Embryonic facial prominence (tissue), 1 donor: ENCODE data around the gene ARHGAP22.

Experiments
- DNase-seq: peaks from one replicate; pipeline ENCODE4 v3.0.0-alpha.2; 2016; ENCODE audit errors: extremely low spot score

The ARHGAP22 gene

GRCh38 chr10:48418189-48418788 lies 186.6 kb downstream of the ARHGAP22 start:
- DNase-seq = no peak

DNA sequence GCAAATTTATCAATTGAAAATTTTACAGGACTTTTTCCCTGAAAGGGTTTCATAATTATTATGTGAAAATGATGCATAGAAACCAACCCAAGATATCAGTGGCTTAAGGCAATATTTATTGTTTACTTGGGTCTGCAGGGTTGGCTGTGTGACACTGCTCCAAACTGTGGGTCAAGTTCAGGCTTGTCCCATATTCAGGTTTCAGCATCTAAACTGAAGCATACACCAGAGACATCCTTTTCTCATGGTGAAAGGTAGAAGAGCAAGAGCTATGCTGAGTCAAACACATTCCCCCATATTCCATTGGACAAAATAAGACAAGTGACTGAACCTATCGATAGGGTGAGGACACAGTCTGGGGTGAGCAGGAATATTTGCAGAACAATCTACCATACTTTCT lies 187.5 kb downstream of the ARHGAP22 start:
- DNase-seq = no peak

DNA sequence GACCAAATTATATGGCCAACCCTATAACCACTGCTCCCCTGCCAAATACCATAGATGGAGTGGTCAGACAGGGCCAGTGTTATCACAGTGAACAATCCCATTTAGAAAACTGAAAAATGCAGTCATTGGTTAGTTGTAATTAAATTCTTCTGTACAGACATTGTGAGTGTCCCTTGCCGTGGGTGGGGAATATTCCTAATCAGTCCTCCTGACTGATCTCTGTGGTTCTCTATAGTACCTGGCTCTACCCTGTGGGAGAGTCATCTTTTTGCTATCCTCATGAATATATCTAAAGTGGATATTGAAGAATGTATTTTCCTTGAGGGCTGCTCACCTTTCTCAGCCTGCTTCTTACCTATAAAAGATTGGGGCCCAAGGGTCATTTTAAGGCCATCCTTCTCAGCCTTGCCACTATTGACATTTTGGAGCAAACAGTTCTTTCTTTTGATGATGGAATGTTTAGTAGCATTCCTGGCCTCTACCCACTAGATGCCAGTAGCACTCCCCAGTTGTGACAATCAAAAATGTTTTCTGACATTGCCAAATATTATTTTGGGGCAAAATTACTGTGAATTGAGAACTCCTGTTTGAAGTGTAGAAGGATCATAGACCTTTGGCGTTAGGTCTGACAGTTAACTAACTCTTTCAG lies 188.2 kb downstream of the ARHGAP22 start:
- DNase-seq = no peak

DNA sequence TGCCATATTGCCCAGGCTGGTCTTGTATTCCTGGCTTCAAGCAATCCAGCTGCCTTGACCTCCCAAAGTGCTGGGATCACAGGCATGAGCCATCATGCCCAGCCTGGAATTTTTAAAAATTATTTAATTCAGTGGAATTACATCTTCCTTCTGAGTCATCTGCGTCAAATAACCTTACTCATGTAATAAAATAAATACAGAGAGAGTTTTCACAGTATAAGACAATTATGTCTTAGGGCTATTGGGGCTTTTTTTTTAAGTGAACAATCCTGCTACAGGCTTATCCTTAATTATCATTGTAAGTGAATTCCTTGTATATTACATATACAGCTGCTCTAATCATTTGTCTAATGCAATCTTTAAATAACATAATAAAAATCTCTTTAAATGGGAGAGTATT lies 190.1 kb downstream of the ARHGAP22 start:
- DNase-seq = no peak

- no peak for DNase-seq
Observed at GRCh38 chr10:48414160-48414559, 190.7 kb downstream of the ARHGAP22 start.

DNA sequence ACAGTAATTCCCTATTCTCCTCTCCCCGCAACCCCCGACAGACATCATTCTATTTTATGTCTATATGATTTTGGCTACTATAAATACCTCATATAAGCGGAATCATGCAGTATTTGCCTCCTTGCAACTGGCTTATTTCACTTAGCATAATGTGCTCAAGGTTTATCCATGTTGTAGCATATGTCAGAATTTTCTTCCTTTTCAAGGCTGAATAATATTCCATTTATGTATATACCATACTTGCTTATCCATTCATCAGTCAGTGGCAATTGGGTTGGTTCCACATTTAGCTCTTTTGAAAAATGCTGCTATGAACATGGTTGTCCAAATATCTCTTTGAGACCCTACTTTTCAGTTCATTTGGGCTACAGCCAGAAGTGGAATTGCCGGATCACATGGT lies 191.9 kb downstream of the ARHGAP22 start:
- DNase-seq = no peak

DNA sequence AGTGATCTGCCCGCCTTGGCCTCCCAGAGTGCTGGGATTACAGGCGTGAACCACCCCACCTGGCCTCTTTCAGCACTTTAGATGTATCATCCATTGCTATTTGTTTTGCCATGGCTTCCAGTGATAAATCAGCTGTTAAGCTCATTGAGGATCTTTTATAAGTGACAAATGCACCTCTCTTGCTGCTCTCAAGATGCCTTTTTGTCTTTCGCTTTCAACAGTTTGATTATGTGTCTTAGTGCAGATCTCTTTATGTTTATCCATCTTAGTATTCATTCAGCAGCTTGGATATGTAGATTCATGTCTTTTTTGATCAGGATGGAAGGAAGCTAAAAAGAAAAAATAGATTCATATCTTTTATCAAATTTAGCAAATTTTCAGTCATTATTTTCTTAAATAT lies 192.8 kb downstream of the ARHGAP22 start:
- no peak for DNase-seq

DNA sequence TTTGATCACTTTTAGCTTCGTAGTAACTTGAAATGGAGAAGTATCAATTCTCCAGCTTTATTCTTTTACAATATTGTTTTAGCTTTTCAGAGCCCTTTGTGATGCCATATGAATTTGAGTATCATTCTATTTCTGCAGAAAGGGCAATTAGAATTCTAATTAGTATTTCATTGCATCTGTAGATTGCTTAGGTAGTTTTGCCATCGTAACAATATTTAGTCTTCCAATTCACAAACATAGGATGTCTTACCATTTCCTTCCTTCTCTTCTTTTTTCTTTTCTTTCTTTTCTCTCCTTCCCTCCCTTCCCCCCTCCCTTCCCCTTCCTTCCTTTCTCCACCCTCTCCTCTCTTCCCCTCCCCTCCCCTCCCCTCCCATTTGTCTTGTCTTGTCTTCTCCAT lies 193.4 kb downstream of the ARHGAP22 start:
- DNase-seq = no peak

DNA sequence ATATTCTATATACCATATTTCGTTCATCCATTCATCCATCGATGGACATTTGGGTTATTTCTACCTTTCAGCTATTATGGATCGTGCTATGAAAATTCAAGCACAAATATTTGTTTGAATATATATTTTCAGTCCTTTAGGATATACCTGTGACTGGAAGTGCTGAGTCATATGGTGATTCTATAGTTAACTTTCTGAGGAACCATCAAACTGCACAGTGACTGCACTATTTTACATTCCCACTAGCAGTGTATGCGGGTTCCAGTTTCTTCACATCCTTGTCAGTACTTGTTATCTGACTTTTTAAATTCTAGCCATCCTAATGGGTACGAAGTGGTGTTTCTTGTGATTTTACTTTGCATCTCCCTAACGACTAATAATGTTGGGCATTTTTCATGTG lies 194.4 kb downstream of the ARHGAP22 start:
- no peak for DNase-seq

DNA sequence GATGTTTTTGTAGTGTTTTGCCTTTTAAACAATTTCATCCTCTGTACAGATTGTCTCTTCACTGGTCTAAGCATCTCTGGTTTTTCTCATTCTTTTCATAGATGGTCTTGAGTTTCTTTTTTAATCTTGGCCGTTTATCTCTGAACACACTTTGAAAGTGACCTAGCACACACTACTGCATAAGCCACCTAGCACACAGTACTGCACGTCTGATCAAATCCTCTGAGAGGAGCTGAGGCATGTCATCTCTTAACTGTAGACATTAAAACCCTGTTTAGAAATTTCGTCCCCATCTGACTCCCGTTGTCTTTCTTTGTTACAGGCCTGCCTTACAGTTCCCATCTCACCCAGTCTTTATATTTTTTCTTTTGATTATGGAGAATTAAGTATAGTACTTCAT lies 198.2 kb downstream of the ARHGAP22 start:
- DNase-seq = no peak

DNA sequence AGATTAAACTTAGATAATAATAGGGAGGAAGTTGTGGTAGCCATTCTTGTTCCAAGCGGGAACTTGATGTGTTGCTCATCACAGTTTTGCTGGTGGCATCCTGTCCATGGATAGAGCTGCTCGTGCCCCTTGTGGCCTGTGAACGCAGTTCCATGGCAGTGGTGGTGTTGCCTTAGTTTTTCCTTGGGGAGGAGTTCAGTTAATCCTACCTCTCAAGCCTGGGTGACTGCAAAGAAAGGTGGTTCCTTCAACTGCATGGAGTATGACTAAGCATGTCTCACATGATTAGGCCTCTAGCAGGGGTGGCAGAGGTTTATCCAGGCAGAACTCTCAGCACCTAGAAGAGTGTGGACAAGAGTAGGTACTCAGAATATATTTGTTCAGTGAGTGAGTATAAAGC lies 198.7 kb downstream of the ARHGAP22 start:
- DNase-seq = no peak

DNA sequence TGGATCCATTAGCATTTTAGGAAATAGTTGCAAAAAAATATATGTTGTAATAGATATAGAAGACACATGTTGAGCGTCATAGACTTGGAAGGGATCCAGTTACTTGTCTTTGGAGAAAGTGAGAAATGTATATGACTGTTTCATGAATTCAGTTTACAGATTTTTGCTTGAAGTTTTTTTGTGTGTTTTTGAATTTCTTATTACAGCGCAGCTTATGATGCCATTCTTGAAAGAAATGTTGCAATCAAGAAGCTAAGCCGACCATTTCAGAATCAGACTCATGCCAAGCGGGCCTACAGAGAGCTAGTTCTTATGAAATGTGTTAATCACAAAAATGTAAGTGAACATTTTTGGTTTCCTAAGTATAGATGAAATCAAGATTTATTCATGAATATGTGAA lies 200.2 kb downstream of the ARHGAP22 start:
- DNase-seq = no peak

- DNase-seq = no peak
Observed at GRCh38 chr10:48400850-48401220, 204.0 kb downstream of the ARHGAP22 start.

DNA sequence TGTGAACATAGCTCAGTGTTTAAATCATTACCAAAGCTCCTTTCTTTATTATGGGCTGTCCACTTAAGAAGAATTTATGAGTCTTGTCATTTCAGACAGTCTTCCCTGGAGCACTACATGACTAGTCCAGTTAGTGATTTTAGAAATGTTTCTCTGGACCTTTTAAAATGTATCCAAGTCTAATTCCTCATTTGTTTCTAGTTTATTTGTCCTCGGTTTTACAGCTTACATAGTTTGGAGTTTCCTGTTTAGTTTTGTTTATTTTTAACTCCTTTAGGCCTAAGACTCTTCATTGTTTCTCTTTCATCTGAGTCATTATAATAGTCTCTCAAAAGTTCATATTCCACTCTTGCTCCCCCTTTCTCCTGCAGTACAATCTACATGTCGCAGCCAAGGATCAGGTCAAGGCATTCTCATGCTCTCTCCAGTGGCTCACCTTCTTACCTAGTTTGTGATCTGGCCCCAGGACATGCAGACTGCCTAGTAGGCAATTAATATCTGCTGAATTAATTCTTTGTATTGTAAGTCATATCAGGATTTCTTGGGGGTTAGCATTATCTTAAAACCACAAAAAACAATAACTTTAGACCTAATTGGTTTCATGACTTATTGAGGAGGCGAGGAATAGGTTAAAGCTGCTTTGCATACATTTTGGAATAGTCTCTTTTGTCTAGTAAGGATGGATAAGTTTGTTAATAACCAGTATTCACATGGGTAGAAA lies 204.6 kb downstream of the ARHGAP22 start:
- DNase-seq = no peak

- no peak for DNase-seq
Observed at GRCh38 chr10:48399551-48399950, 205.3 kb downstream of the ARHGAP22 start.

DNA sequence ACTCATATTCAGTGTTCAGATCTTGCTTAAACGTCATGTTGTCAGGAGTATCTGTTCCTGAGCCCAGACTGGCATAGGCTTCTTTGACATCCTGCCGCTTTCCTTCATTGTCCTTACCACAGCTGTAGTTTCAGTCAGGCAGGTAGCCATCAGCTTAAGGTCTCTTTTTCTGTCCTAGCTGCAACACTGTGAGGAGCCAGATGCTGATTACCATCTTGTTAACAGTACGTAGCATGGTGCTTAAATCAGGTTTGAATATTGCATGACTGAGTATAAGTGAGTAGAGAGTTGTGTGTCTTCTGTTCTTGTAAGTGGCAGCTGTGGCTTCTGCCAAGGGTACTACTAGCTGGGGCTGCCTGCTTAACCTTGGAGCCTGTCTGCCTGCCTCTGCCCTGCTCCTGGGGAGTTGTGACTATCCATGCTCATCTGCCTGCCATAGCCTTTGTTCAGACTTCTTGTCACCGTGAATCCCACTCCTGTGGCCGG lies 205.8 kb downstream of the ARHGAP22 start:
- DNase-seq = no peak

DNA sequence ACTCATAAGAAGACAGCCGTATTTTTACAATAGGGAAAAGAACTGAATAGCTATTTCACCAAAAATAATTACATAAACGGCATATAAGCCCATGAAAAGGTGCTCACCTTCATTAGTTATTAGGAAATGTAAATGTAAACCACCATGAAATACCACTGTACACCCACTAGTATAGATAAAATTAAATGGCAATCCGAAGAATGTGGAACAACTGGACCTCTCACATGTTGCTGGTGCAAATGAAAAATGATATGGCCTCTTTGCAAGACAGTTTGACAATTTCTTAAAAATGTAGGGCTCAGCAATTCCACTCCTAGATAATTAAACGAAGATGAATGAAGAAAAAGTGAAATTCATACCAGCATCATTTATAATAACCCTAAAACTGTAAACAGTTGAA lies 206.6 kb downstream of the ARHGAP22 start:
- DNase-seq = no peak
